HepG2 (cell line): ENCODE results near the gene CPLX1.

Source experiments
- RFX5 ChIP-seq: IDR thresholded peaks from 2 replicates; pipeline ENCODE4 v1.6.1; 2011; ENCODE audit warnings: low read depth, low read length, improper control_type of control experiment
- TCF7 ChIP-seq: sonication (generic); IDR thresholded peaks from 2 replicates; pipeline ENCODE4 v1.6.1; 2016; ENCODE audit warnings: antibody characterized with exemption, low read depth
- TF ChIP-seq, protein P1 (sequence below): sonication (generic); formaldehyde crosslinking; IDR thresholded peaks from 2 replicates; pipeline ENCODE4 v1.5.0; 2020; ENCODE audit warnings: mild to moderate bottlenecking, missing genetic modification reagents, moderate library complexity

DNA sequence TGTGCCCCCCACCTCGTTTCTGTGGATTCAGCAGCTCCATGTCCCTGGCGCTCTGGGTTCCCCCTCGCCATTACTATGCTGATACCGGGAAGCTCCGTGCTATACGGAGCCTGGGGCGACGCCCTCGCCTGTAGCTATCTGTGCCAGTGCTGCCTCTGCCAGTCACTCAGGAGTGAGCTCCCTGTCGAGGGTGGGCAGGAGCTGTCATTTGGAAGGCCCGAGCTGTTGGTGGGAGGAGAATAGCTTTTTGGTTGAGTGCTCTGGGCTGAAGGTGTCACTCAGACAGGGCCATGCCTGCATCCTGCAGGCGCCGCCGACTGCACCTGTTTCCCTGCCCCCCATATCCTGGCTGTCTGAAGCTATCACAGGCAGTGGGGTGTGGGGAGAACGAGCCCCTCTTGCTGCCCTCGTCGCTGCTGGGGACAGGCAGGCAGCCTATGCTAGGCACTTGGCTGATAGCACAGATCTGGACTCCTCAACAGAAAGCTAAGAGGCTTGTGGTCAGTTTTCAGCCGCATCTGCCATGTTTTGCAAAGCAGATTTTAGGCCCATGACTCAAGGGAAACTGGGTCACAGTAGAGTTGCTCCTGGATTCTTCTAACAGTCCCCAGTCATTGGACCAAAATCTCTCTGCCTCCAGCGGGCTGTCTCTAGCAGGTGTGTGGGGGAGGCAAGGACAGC, 31.8 kb downstream of the CPLX1 start:
- TF ChIP-seq, protein P1, sequence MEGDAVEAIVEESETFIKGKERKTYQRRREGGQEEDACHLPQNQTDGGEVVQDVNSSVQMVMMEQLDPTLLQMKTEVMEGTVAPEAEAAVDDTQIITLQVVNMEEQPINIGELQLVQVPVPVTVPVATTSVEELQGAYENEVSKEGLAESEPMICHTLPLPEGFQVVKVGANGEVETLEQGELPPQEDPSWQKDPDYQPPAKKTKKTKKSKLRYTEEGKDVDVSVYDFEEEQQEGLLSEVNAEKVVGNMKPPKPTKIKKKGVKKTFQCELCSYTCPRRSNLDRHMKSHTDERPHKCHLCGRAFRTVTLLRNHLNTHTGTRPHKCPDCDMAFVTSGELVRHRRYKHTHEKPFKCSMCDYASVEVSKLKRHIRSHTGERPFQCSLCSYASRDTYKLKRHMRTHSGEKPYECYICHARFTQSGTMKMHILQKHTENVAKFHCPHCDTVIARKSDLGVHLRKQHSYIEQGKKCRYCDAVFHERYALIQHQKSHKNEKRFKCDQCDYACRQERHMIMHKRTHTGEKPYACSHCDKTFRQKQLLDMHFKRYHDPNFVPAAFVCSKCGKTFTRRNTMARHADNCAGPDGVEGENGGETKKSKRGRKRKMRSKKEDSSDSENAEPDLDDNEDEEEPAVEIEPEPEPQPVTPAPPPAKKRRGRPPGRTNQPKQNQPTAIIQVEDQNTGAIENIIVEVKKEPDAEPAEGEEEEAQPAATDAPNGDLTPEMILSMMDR (CRISPR knock-in tag): no peak
- TF ChIP-seq TCF7: no peak
- no peak for TF ChIP-seq RFX5
